K562 (cell line): ENCODE measurements around the gene MRPL48. TPM values are rescaled to one million over a fixed set of nuclear protein-coding genes. Genes with fewer than 3 reads are reported as not detected.

Experiments used
- CCAR2 ChIP-seq: fragments of 200-400 bp; formaldehyde crosslinking; IDR thresholded peaks from 2 replicates; pipeline ENCODE4 v1.6.1; 2017; ENCODE audit warnings: mild to moderate bottlenecking, low read depth, low read length
- CCNT2 ChIP-seq: IDR thresholded peaks from 2 replicates; pipeline ENCODE4 v1.6.1; 2011; ENCODE audit warnings: borderline replicate concordance, low read depth, mild to moderate bottlenecking, moderate library complexity, mixed read lengths, low read length; ENCODE audit not compliant: insufficient read length; ENCODE audit errors: extremely low read depth
- EP400 ChIP-seq: fragments of 450-650 bp; IDR thresholded peaks from 2 replicates; pipeline ENCODE4 v1.6.1; 2017; ENCODE audit warnings: antibody characterized with exemption, mild to moderate bottlenecking, moderate library complexity
- EZH2 ChIP-seq: IDR thresholded peaks from 2 replicates; pipeline ENCODE4 v1.6.1; 2012; ENCODE audit warnings: low read depth, mild to moderate bottlenecking, inconsistent platforms, low read length, borderline replicate concordance
- GTF2F1 ChIP-seq: IDR thresholded peaks from 2 replicates; pipeline ENCODE4 v1.6.1; 2011; ENCODE audit warnings: low read depth, low read length, improper control_type of control experiment
- HOMEZ ChIP-seq: fragments of 250-450 bp; sonication (Bioruptor Pico); IDR thresholded peaks from 2 replicates; pipeline ENCODE4 v1.4.0; 2020; ENCODE audit warnings: mild to moderate bottlenecking, moderate library complexity
- KDM1A ChIP-seq, 2 experiments: fragments of 450-650 bp; IDR thresholded peaks; 2 replicates each; pipeline ENCODE4 v1.6.1; 2016; ENCODE audit warnings: mild to moderate bottlenecking in 2 of 2
- MEF2D ChIP-seq: conservative IDR thresholded peaks from 2 replicates; pipeline ENCODE4 v1.6.1; 2016; ENCODE audit warnings: low read depth, missing genetic modification characterization, missing compliant biosample characterization
- NCOA1 ChIP-seq: fragments of 450-650 bp; IDR thresholded peaks from 2 replicates; pipeline ENCODE4 v1.6.1; 2016; ENCODE audit warnings: low read depth
- NR3C1 ChIP-seq: sonication (generic); formaldehyde crosslinking; IDR thresholded peaks from 2 replicates; pipeline ENCODE4 v1.8.1; 2022; ENCODE audit warnings: missing genetic modification reagents
- POLR2AphosphoS5 ChIP-seq: IDR thresholded peaks from 2 replicates; pipeline ENCODE4 v1.6.1; 2011; ENCODE audit warnings: mild to moderate bottlenecking, low read depth, low read length, moderate library complexity; ENCODE audit not compliant: control insufficient read depth, insufficient read depth
- POLR2G ChIP-seq: fragments of 200-400 bp; formaldehyde crosslinking; IDR thresholded peaks from 2 replicates; pipeline ENCODE4 v1.6.1; 2017; ENCODE audit warnings: low read depth, mild to moderate bottlenecking, antibody characterized with exemption, low read length, moderate library complexity
- POLR3G ChIP-seq: IDR thresholded peaks from 2 replicates; pipeline ENCODE4 v1.6.1; 2011; ENCODE audit not compliant: insufficient read length, insufficient replicate concordance; ENCODE audit errors: extremely low read depth
- PYGO2 ChIP-seq: fragments of 450-650 bp; IDR thresholded peaks from 2 replicates; pipeline ENCODE4 v1.6.1; 2016; ENCODE audit warnings: mild to moderate bottlenecking, missing genetic modification characterization, moderate library complexity, missing compliant biosample characterization
- RBM39 ChIP-seq: fragments of 200-400 bp; formaldehyde crosslinking; optimal IDR thresholded peaks from 2 replicates; pipeline ENCODE3; 2018; ENCODE audit warnings: low read depth, low read length
- SMARCC2 ChIP-seq: fragments of 450-650 bp; IDR thresholded peaks from 2 replicates; pipeline ENCODE4 v1.6.1; 2017; ENCODE audit warnings: antibody characterized with exemption, moderate library complexity, mild to moderate bottlenecking, low read depth
- STAT5B ChIP-seq: fragments of 250-450 bp; sonication (Bioruptor Pico); IDR thresholded peaks from 2 replicates; pipeline ENCODE4 v1.8.0; 2021; ENCODE audit warnings: mild to moderate bottlenecking, inconsistent platforms
- ZKSCAN3 ChIP-seq: fragments of 250-450 bp; sonication (Bioruptor Pico); IDR thresholded peaks from 2 replicates; pipeline ENCODE4 v1.4.0; 2020
- ZNF589 ChIP-seq: fragments of 200-800 bp; sonication (Bioruptor generic); IDR thresholded peaks from 2 replicates; pipeline ENCODE4 v1.6.1; 2016; ENCODE audit warnings: low read depth, missing genetic modification characterization, missing compliant biosample characterization
- polyA plus RNA-seq, 8 experiments: library from polyadenylated mRNA; depleted of rRNA in 4 of 8; stranded (reverse) in 5 of 8; unstranded in 3 of 8; fragments of >200 nt; fragmentation: Nextera tagmentation in 2 of 8; fragmentation: Illumina TruSeq in 1 of 8; extraction: Ambion mirVana in 2 of 8; extraction: Trizol in 1 of 8; gene quantifications; 2 replicates each; pipeline versions ENCODE4 v1.2.1 to v1.2.3, GENCODE V29; 2011 to 2014; ENCODE audit warnings: inconsistent platforms in 1 of 8, missing spikeins in 1 of 8
- total RNA-seq, 7 experiments: library from RNA; depleted of rRNA in 6 of 7; stranded (reverse); fragments of >200 nt in 6 of 7; fragmentation: Illumina TruSeq in 2 of 7; extraction: Trizol in 2 of 7; gene quantifications; 2 replicates each; pipeline versions ENCODE4 v1.2.1 to v1.2.3, GENCODE V29; 2011 to 2021; ENCODE audit warnings: low replicate concordance in 1 of 7
- TF ChIP-seq, protein P1 (sequence below): fragments of 450-650 bp; IDR thresholded peaks from 2 replicates; pipeline ENCODE4 v1.6.1; 2016; ENCODE audit warnings: antibody characterized with exemption
- TF ChIP-seq, protein P2 (sequence below): fragments of 250-450 bp; sonication (Bioruptor Pico); IDR thresholded peaks from 2 replicates; pipeline ENCODE4 v1.8.0; 2022; ENCODE audit warnings: moderate library complexity, mild to moderate bottlenecking, inconsistent platforms
- TF ChIP-seq, protein P3 (sequence below): fragments of 200-400 bp; formaldehyde crosslinking; IDR thresholded peaks from 2 replicates; pipeline ENCODE4 v1.6.1; 2017; ENCODE audit warnings: mild to moderate bottlenecking, low read depth, low read length, moderate library complexity

MRPL48 gene
- total and polyA plus RNA-seq, 9 of the 15 experiments (the other 6 are each of a cell fraction or from before 2014, with no cell fraction given) = 66.0 to 237 (median 104) TPM

GRCh38 chr11:73876424-73877310 lies 89.0 kb downstream of the MRPL48 start, which contains the start of the genes COA4 and PAAF1 (continued):
- TF ChIP-seq MEF2D (tag) (0 out of 2 replicates have a peak, but pooled peaks have one; percentile 16), SMARCC2 (0 out of 2 replicates have a peak, but pooled peaks have one; percentile 25), ZNF589 (CRISPR knock-in tag) (no peak), POLR2AphosphoS5 (peak; percentile 72; the same call in 1 of the 2 replicates), GTF2F1 (no peak), POLR3G (no peak), CCNT2 (peak; percentile 51), KDM1A (IDR thresholded peaks at IDR 0.05) (no peak), NR3C1 (no peak), ZKSCAN3 (CRISPR knock-in tag) (no peak), RBM39 (no peak), CCAR2 (no peak), STAT5B (CRISPR knock-in tag) (no peak), HOMEZ (CRISPR knock-in tag) (no peak), NCOA1 (no peak), EP400 (peak; percentile 98), PYGO2 (tag) (no peak), EZH2 (no peak), POLR2G (peak; percentile 95)
- TF ChIP-seq, protein P1, sequence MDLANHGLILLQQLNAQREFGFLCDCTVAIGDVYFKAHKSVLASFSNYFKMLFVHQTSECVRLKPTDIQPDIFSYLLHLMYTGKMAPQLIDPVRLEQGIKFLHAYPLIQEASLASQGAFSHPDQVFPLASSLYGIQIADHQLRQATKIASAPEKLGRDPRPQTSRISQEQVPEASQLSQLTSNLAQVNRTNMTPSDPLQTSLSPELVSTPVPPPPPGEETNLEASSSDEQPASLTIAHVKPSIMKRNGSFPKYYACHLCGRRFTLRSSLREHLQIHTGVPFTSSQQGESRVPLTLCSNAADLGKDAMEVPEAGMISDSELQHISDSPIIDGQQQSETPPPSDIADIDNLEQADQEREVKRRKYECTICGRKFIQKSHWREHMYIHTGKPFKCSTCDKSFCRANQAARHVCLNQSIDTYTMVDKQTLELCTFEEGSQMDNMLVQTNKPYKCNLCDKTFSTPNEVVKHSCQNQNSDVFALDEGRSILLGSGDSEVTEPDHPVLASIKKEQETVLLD = peak; percentile 77
- TF ChIP-seq, protein P2, sequence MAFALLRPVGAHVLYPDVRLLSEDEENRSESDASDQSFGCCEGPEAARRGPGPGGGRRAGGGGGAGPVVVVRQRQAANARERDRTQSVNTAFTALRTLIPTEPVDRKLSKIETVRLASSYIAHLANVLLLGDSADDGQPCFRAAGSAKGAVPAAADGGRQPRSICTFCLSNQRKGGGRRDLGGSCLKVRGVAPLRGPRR (CRISPR knock-in tag) = no peak; the same call in 1 of the 2 replicates
- TF ChIP-seq, protein P3, sequence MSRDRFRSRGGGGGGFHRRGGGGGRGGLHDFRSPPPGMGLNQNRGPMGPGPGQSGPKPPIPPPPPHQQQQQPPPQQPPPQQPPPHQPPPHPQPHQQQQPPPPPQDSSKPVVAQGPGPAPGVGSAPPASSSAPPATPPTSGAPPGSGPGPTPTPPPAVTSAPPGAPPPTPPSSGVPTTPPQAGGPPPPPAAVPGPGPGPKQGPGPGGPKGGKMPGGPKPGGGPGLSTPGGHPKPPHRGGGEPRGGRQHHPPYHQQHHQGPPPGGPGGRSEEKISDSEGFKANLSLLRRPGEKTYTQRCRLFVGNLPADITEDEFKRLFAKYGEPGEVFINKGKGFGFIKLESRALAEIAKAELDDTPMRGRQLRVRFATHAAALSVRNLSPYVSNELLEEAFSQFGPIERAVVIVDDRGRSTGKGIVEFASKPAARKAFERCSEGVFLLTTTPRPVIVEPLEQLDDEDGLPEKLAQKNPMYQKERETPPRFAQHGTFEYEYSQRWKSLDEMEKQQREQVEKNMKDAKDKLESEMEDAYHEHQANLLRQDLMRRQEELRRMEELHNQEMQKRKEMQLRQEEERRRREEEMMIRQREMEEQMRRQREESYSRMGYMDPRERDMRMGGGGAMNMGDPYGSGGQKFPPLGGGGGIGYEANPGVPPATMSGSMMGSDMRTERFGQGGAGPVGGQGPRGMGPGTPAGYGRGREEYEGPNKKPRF = no peak
